ENCODE measurements around the gene PDE9A. TPM values are rescaled to one million over a fixed set of nuclear protein-coding genes. Genes with fewer than 3 reads are reported as not detected.

PDE9A gene
- total RNA-seq, 1 donor from 2014 or later: 12.3 TPM

- TF ChIP-seq CTCF (IDR thresholded peaks at IDR 0.05): no peak
- DNase-seq (ENCODE audit: extremely low spot score, unreplicated experiment): no peak
- Mint-ChIP-seq H3K27me3 (ENCODE audit: unreplicated experiment) (peaks cover 7% of the 10 kb centered on the region), H3K27ac (ENCODE audit: unreplicated experiment) (no peak overlapping the region), H3K36me3 (ENCODE audit: unreplicated experiment) (peaks cover 3% of the 10 kb centered on the region), H3K9me3 (ENCODE audit: unreplicated experiment) (no peaks in the 10 kb centered on the region), H3K4me1 (ENCODE audit: unreplicated experiment) (peaks cover 17% of the 10 kb centered on the region), H3K4me3 (ENCODE audit: unreplicated experiment) (no peak overlapping the region)
Measured at GRCh38 chr21:42684109-42684916, 30.9 kb downstream of the PDE9A start.

- H3K27ac Mint-ChIP-seq (ENCODE audit: unreplicated experiment): no peak overlapping the region
- DNase-seq (ENCODE audit: extremely low spot score, unreplicated experiment): no peak
- no peak for TF ChIP-seq CTCF (IDR thresholded peaks at IDR 0.05)
- H3K36me3 Mint-ChIP-seq (ENCODE audit: unreplicated experiment): peaks cover 3% of the 10 kb centered on the region
- H3K4me3 Mint-ChIP-seq (ENCODE audit: unreplicated experiment): no peak overlapping the region
- peaks cover 12% of the 10 kb centered on the region for H3K4me1 Mint-ChIP-seq (ENCODE audit: unreplicated experiment)
- no peaks in the 10 kb centered on the region for H3K9me3 Mint-ChIP-seq (ENCODE audit: unreplicated experiment)
- H3K27me3 Mint-ChIP-seq (ENCODE audit: unreplicated experiment): peaks cover 7% of the 10 kb centered on the region
Measured at GRCh38 chr21:42685036-42685435, 31.6 kb downstream of the PDE9A start.

GRCh38 chr21:42685954-42686500 lies 32.6 kb downstream of the PDE9A start:
- no peak for DNase-seq (ENCODE audit: extremely low spot score, unreplicated experiment)
- no peak for TF ChIP-seq CTCF (IDR thresholded peaks at IDR 0.05)
- Mint-ChIP-seq H3K27ac (ENCODE audit: unreplicated experiment) (no peak overlapping the region), H3K4me1 (ENCODE audit: unreplicated experiment) (peaks cover 12% of the 10 kb centered on the region), H3K27me3 (ENCODE audit: unreplicated experiment) (peaks cover 7% of the 10 kb centered on the region), H3K4me3 (ENCODE audit: unreplicated experiment) (no peak overlapping the region), H3K9me3 (ENCODE audit: unreplicated experiment) (no peaks in the 10 kb centered on the region), H3K36me3 (ENCODE audit: unreplicated experiment) (peaks cover 3% of the 10 kb centered on the region)

- no peaks in the 10 kb centered on the region for H3K9me3 Mint-ChIP-seq (ENCODE audit: unreplicated experiment)
- no peak for TF ChIP-seq CTCF (IDR thresholded peaks at IDR 0.05)
- H3K4me1 Mint-ChIP-seq (ENCODE audit: unreplicated experiment): peaks cover 10% of the 10 kb centered on the region
- peaks cover 3% of the 10 kb centered on the region for H3K36me3 Mint-ChIP-seq (ENCODE audit: unreplicated experiment)
- no peak for DNase-seq (ENCODE audit: extremely low spot score, unreplicated experiment)
- no peak overlapping the region for H3K4me3 Mint-ChIP-seq (ENCODE audit: unreplicated experiment)
- peaks cover under 1% of the 10 kb centered on the region for H3K27me3 Mint-ChIP-seq (ENCODE audit: unreplicated experiment)
- no peak overlapping the region for H3K27ac Mint-ChIP-seq (ENCODE audit: unreplicated experiment)
Measured at GRCh38 chr21:42687796-42688195, 34.4 kb downstream of the PDE9A start.

DNA sequence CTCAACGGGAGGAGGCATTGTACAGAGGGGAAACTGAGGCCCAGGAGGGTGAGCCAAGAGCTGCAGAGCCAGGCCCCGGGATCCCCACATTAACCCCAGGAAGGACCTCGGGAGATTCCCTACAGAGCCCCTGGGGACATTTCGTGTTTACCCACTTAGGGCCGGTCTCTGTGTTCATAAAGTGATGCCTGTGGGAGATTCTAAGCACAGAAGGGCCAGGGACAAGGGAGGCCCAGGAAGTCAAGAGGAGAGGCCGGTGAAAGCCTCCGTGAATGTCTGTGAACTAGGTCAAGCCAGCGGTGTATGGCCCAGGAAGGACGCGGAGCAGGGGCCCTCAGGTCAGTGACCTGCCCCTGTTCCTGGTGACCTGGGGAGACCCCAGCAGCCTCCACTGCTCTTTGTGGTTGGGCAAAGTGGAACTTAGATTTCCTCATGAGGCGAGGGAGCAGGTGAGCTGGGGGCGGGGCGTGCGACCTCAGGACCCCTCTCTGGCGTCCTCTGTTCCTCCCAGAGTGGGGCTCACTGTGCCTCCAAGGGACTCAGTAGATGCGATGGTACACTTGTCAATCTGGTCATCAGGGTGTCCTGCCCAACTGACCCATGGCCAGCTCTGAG lies 34.9 kb downstream of the PDE9A start:
- Mint-ChIP-seq H3K27me3 (ENCODE audit: unreplicated experiment) (no peaks in the 10 kb centered on the region), H3K4me1 (ENCODE audit: unreplicated experiment) (peaks cover 10% of the 10 kb centered on the region), H3K9me3 (ENCODE audit: unreplicated experiment) (no peaks in the 10 kb centered on the region), H3K36me3 (ENCODE audit: unreplicated experiment) (peaks cover 3% of the 10 kb centered on the region), H3K4me3 (ENCODE audit: unreplicated experiment) (no peak overlapping the region), H3K27ac (ENCODE audit: unreplicated experiment) (no peak overlapping the region)
- no peak for DNase-seq (ENCODE audit: extremely low spot score, unreplicated experiment)
- no peak for TF ChIP-seq CTCF (IDR thresholded peaks at IDR 0.05)
